Uterus (tissue), 2 donors: ENCODE data around the gene SPATA16.

Experiments used
- CTCF ChIP-seq, 4 experiments: fragments of 200-600 bp in 2 of 4; fragments of 450-650 bp in 2 of 4; sonication (generic) in 2 of 4; IDR thresholded peaks; one replicate each; pipeline ENCODE4 v1.5.1; 2016 to 2019; ENCODE audit warnings: antibody characterized with exemption in 4 of 4, mild to moderate bottlenecking in 2 of 4, moderate library complexity in 1 of 4
- POLR2A ChIP-seq, 2 donors: fragments of 450-650 bp; IDR thresholded peaks; one replicate each; pipeline ENCODE4 v1.6.1; 2016; ENCODE audit warnings: antibody characterized with exemption in 2 of 2, mild to moderate bottlenecking in 1 of 2, moderate library complexity in 1 of 2

GRCh38 chr3:173044998-173045397 is 96.0 kb downstream of the SPATA16 start:
- TF ChIP-seq POLR2A (IDR thresholded peaks at IDR 0.05) (no peak), CTCF (IDR thresholded peaks at IDR 0.05) (no peak)
